CD14-positive monocyte (primary cell): ENCODE measurements around the gene SCN1B. TPM values are rescaled to one million over a fixed set of nuclear protein-coding genes. Genes with fewer than 3 reads are reported as not detected.

ENCODE experiments used
- DNase-seq, 3 donors: peaks; one replicate each; pipeline ENCODE4 v3.0.0-alpha.2; 2011 to 2022
- H2AFZ ChIP-seq: 2 replicates; pipeline ENCODE4 v1.6.0; 2012; ENCODE audit warnings: mild to moderate bottlenecking, low read depth, low read length, inconsistent platforms; ENCODE audit not compliant: insufficient read depth, poor library complexity, severe bottlenecking
- H3K27ac ChIP-seq, 2 donors: 1 replicate in 1 of 2; 2 replicates in 1 of 2; pipeline ENCODE4 v1.5.1; 2012 to 2013; ENCODE audit warnings: low read length in 2 of 2, control low read depth in 1 of 2, inconsistent platforms in 1 of 2, low read depth in 1 of 2, mild to moderate bottlenecking in 1 of 2
- H3K27me3 ChIP-seq, 2 donors: one replicate each; pipeline versions ENCODE4 v1.6.0 to v1.6.1; 2011 to 2013; ENCODE audit warnings: low read length in 2 of 2; ENCODE audit not compliant: control insufficient read depth in 2 of 2, insufficient read depth in 2 of 2
- H3K36me3 ChIP-seq, 2 donors: replicated peaks in 1 of 2; 1 replicate in 1 of 2; 2 replicates in 1 of 2; pipeline versions ENCODE4 v1.5.1 to v1.6.1; 2012 to 2013; ENCODE audit warnings: low read length in 2 of 2, control low read depth in 1 of 2, inconsistent platforms in 1 of 2, mild to moderate bottlenecking in 1 of 2; ENCODE audit not compliant: insufficient read depth in 2 of 2, control insufficient read depth in 1 of 2
- H3K4me1 ChIP-seq, 2 donors: 1 replicate in 1 of 2; 2 replicates in 1 of 2; pipeline versions ENCODE4 v1.5.1 to v1.6.1; 2012 to 2013; ENCODE audit warnings: low read length in 2 of 2, control low read depth in 1 of 2, inconsistent platforms in 1 of 2, mild to moderate bottlenecking in 1 of 2, moderate library complexity in 1 of 2; ENCODE audit not compliant: insufficient read depth in 2 of 2, control insufficient read depth in 1 of 2
- H3K4me2 ChIP-seq: replicated peaks from 2 replicates; pipeline ENCODE3; 2012; ENCODE audit warnings: low read length, moderate library complexity, mild to moderate bottlenecking; ENCODE audit not compliant: poor library complexity, severe bottlenecking; ENCODE audit errors: extremely low read depth
- H3K4me3 ChIP-seq, 3 experiments: fragments of 200-600 bp in 1 of 3; sonication (generic) in 1 of 3; replicated peaks in 1 of 3; 1 replicate in 2 of 3; 2 replicates in 1 of 3; pipeline ENCODE4 v1.5.1; 2011 to 2013; ENCODE audit warnings: low read length in 3 of 3, mild to moderate bottlenecking in 3 of 3, control low read depth in 2 of 3, low read depth in 2 of 3, inconsistent platforms in 1 of 3, moderate library complexity in 1 of 3
- H3K79me2 ChIP-seq: 2 replicates; pipeline ENCODE4 v1.6.0; 2012; ENCODE audit warnings: mild to moderate bottlenecking, control low read depth, inconsistent platforms, low read length, moderate library complexity; ENCODE audit not compliant: insufficient read depth
- H3K9ac ChIP-seq: 2 replicates; pipeline ENCODE4 v1.6.0; 2017; ENCODE audit warnings: low read length, mild to moderate bottlenecking; ENCODE audit not compliant: insufficient read depth, poor library complexity, severe bottlenecking
- H3K9me3 ChIP-seq, 2 donors: replicated peaks in 1 of 2; 1 replicate in 1 of 2; 2 replicates in 1 of 2; pipeline versions ENCODE4 v1.5.1 to v1.6.1; 2012 to 2013; ENCODE audit warnings: low read length in 2 of 2, control low read depth in 1 of 2; ENCODE audit not compliant: control insufficient read depth in 1 of 2, insufficient read depth in 1 of 2
- H4K20me1 ChIP-seq: 2 replicates; pipeline ENCODE4 v1.6.0; 2012; ENCODE audit warnings: mild to moderate bottlenecking, low read length, control low read depth, moderate library complexity; ENCODE audit not compliant: insufficient read depth
- H3K27ac Mint-ChIP-seq, 7 donors: one replicate each; pipeline ENCODE4 v1.8.0; 2020; ENCODE audit warnings: mild to moderate bottlenecking in 7 of 7, mixed read lengths in 7 of 7, moderate library complexity in 6 of 7, inconsistent platforms in 2 of 7
- H3K27me3 Mint-ChIP-seq, 3 donors: one replicate each; pipeline ENCODE4 v1.8.0; 2021 to 2022; ENCODE audit warnings: low read depth in 3 of 3, mild to moderate bottlenecking in 3 of 3, mixed read lengths in 3 of 3, moderate library complexity in 3 of 3, inconsistent platforms in 1 of 3
- H3K36me3 Mint-ChIP-seq, 2 donors: one replicate each; pipeline ENCODE4 v1.8.0; 2020; ENCODE audit warnings: mixed read lengths in 2 of 2, inconsistent platforms in 1 of 2, mild to moderate bottlenecking in 1 of 2
- H3K4me1 Mint-ChIP-seq: one replicate; pipeline ENCODE4 v1.8.0; 2020; ENCODE audit warnings: mild to moderate bottlenecking, mixed read lengths
- H3K4me3 Mint-ChIP-seq, 2 donors: one replicate each; pipeline ENCODE4 v1.8.0; 2020; ENCODE audit warnings: mild to moderate bottlenecking in 2 of 2, mixed read lengths in 2 of 2, moderate library complexity in 1 of 2
- H3K9me3 Mint-ChIP-seq, 7 donors: one replicate each; pipeline ENCODE4 v1.8.0; 2020 to 2022; ENCODE audit warnings: mixed read lengths in 7 of 7, mild to moderate bottlenecking in 6 of 7, moderate library complexity in 6 of 7, inconsistent platforms in 2 of 7
- WGBS: methylation state at CpG from one replicate; pipeline ENCODE4 v1.1.5; 2013; ENCODE audit warnings: missing lambda C conversion rate; ENCODE audit not compliant: insufficient coverage; 5-methylcytosine and 5-hydroxymethylcytosine counted together
- intact Hi-C, 2 donors: fragments of 100-400 bp; cut with micrococcal nuclease; formaldehyde crosslinking; loops; one replicate each; pipeline versions ENCODE4 v1.15.0 to v1.15.1; 2023
- polyA plus RNA-seq, 3 donors: library from polyadenylated mRNA; depleted of rRNA in 1 of 3; unstranded in 2 of 3; stranded (reverse) in 1 of 3; fragments of 300-500 nt in 2 of 3; fragments of >200 nt in 1 of 3; fragmentation: Illumina TruSeq in 2 of 3; gene quantifications; 1 replicate in 2 of 3; 2 replicates in 1 of 3; pipeline ENCODE4 v1.2.3, GENCODE V29; 2012 to 2021
- TF ChIP-seq, protein P1 (sequence below): fragments of 200-600 bp; IDR thresholded peaks from one replicate; pipeline ENCODE4 v1.8.0; 2022; ENCODE audit warnings: antibody characterized with exemption, mild to moderate bottlenecking

Gene SCN1B
- polyA plus RNA-seq, 3 donors: 0.08 to 0.68 TPM; not detected in 1

DNA sequence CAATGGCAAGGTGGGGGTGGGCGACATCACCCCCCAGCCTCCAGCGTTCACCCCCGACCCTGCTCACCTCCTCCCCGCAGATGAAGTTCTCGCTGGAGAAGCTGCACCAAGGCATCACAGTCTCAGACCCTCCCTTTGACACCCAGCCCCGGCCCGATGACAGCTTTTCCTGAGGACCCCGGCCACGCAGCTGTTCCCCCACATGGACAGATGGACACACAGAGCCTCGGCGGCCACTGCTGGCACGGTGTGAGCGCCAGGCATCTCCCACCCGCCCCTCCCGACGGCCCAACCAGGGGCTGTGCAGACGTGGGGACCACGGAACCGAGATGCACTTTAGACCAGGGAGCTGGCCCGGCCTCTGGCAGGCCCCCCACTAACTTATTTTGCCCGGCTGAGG, 4.3 kb upstream of the SCN1B start:
- H3K4me1 ChIP-seq: peaks cover 21 to 28% of the 10 kb centered on the region in 2 donors
- no peak overlapping the region for H3K27ac Mint-ChIP-seq

DNA sequence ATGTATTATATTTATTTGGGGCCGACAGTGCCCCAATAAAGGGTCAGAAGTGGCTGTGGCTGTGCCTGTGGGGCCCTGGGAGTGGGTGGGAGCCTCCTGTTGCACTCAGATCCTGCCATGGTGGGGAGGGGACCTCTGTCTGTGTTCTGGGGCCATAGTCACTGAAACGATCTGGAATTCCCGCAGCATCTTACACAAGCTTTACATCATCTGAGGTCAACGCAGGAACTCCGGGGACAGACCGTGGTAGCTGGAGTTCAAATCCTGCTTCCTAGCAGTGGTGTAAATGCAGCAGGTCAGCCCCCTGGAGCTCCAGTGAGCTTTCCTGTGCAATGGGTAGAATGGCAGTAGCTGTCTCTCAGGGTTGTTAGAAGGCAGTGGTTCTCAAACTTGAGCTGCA, 3.9 kb upstream of the SCN1B start:
- Histone ChIP-seq H3K79me2 (no peaks in the 10 kb centered on the region), H3K4me2 (no peak overlapping the region), H3K27me3 (peaks cover 7 to 18% of the 10 kb centered on the region in 2 donors), H3K36me3 (peaks cover 62 to 71% of the 10 kb centered on the region in 2 donors), H3K4me3 (no peak overlapping the region), H3K27ac (no peak overlapping the region), H3K9me3 (no peaks in the 10 kb centered on the region), H2AFZ (no peak overlapping the region), H3K9ac (no peak overlapping the region), H3K4me1 (peaks cover 21 to 32% of the 10 kb centered on the region in 2 donors), H4K20me1 (peaks cover 21% of the 10 kb centered on the region)
- intact Hi-C loops: no loop called here
- Mint-ChIP-seq H3K4me1 (peaks cover 27% of the 10 kb centered on the region), H3K9me3 (peaks cover 0 to 6% (median 4%) of the 10 kb centered on the region in 7 donors), H3K27me3 (peaks cover 16 to 22% (median 17%) of the 10 kb centered on the region in 3 donors), H3K4me3 (no peak overlapping the region), H3K36me3 (peaks cover 64 to 72% of the 10 kb centered on the region in 2 donors), H3K27ac (peak overlapping the region in 1 of 7 donors; percentile 13)
- TF ChIP-seq, protein P1, sequence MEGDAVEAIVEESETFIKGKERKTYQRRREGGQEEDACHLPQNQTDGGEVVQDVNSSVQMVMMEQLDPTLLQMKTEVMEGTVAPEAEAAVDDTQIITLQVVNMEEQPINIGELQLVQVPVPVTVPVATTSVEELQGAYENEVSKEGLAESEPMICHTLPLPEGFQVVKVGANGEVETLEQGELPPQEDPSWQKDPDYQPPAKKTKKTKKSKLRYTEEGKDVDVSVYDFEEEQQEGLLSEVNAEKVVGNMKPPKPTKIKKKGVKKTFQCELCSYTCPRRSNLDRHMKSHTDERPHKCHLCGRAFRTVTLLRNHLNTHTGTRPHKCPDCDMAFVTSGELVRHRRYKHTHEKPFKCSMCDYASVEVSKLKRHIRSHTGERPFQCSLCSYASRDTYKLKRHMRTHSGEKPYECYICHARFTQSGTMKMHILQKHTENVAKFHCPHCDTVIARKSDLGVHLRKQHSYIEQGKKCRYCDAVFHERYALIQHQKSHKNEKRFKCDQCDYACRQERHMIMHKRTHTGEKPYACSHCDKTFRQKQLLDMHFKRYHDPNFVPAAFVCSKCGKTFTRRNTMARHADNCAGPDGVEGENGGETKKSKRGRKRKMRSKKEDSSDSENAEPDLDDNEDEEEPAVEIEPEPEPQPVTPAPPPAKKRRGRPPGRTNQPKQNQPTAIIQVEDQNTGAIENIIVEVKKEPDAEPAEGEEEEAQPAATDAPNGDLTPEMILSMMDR: no peak
- WGBS: 88% methylated on average over 3 of the region's 6 CpGs
- DNase-seq: no peak

More for the DNA sequence above, 4.3 kb upstream of the SCN1B start:
- H3K9ac ChIP-seq: no peak overlapping the region
- H3K27ac ChIP-seq: no peak overlapping the region
- H3K36me3 Mint-ChIP-seq: peaks cover 65 to 77% of the 10 kb centered on the region in 2 donors
- H3K36me3 ChIP-seq: peaks cover 66 to 76% of the 10 kb centered on the region in 2 donors
- no peak overlapping the region for H3K4me2 ChIP-seq
- WGBS: 99% methylated on average over 13 of the region's 21 CpGs
- H3K4me1 Mint-ChIP-seq: peaks cover 23% of the 10 kb centered on the region
- no peak overlapping the region for H2AFZ ChIP-seq
- TF ChIP-seq, protein P1: no peak
- H3K27me3 ChIP-seq: peaks cover 6 to 13% of the 10 kb centered on the region in 2 donors
- H3K9me3 Mint-ChIP-seq: peaks cover 0 to 3% (median 0%) of the 10 kb centered on the region in 7 donors
- H3K79me2 ChIP-seq: no peaks in the 10 kb centered on the region
- peaks cover 12 to 18% (median 13%) of the 10 kb centered on the region in 3 donors for H3K27me3 Mint-ChIP-seq
- no peak overlapping the region for H3K4me3 Mint-ChIP-seq
- no peak overlapping the region for H3K4me3 ChIP-seq
- no peak for DNase-seq
- H3K9me3 ChIP-seq: no peaks in the 10 kb centered on the region
- H4K20me1 ChIP-seq: peaks cover 21% of the 10 kb centered on the region
- intact Hi-C loops: no loop called here
